Stimulated activated CD4-positive, alpha-beta T cell treated with anti-CD3 and anti-CD28 coated beads, Interleukin-4, amount 100 ng/mL, for 4 hours (primary cell): Measurements from ENCODE around the gene CAPZB.

Experiments used
- DNase-seq, 2 experiments: peaks; one replicate each; pipeline ENCODE4 v3.0.0-alpha.2; 2020

The CAPZB gene

DNA sequence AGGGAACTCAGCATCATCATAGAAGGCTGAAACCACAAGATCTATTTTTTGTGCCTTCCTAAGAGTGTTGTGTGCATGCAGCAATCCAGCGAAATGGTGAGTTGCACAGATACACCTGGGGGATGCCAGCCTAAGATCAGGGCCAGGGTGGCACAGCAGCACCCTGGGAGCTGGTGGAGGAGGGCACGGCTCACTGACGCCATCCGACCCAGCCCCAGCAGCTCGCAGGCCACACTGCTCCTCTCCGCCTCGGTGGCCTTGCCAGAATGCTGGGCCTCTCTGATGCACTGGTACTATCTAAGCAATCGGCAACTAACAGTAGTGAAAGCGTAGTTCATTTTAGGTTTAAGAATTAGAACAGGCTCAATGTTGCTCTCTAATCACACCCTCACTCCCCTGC lies 37.8 kb downstream of the CAPZB start:
- no peak for DNase-seq

DNA sequence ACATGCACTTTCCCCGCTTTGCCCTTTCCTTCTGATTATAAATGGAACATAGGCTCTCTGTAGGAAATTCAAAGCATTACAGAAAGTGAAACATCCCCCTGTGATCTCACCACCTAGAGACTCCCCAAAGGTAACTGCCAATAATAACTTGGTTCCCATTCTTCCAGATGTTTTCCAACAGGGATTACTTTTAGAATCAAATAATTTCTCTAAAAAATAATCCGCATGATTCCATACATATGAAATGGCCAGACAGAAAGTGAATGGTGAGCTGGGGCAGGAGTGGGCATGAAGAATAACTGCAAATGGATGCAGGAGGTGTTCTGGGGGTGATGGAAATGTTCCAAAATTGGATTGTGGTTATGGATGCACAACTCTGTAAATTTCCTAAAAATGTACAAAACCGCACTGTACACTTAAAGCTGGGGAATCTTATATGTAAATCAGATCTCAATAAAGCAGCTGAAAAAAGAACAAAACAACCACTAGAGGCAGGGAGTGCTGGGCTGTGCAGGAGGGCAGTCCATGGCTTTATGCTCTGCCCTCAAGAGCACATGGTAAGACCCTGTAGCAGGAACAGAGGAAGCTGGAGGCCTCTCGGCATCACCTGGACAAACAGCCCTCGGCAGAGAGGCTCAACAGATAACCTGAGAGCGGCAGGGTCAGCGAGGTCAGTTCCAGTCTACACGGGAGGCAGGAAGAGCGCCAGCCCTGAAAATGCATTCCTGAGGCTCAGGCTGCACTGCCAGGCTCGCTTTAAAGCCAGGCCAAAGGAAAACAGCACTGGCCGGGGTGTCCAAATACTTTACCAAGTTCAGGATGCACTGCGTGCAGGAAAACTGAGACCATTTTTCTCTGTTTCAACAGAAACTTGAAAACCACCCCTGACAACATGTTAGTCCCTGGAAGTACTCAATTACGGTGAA lies 39.7 kb downstream of the CAPZB start:
- no peak for DNase-seq

DNA sequence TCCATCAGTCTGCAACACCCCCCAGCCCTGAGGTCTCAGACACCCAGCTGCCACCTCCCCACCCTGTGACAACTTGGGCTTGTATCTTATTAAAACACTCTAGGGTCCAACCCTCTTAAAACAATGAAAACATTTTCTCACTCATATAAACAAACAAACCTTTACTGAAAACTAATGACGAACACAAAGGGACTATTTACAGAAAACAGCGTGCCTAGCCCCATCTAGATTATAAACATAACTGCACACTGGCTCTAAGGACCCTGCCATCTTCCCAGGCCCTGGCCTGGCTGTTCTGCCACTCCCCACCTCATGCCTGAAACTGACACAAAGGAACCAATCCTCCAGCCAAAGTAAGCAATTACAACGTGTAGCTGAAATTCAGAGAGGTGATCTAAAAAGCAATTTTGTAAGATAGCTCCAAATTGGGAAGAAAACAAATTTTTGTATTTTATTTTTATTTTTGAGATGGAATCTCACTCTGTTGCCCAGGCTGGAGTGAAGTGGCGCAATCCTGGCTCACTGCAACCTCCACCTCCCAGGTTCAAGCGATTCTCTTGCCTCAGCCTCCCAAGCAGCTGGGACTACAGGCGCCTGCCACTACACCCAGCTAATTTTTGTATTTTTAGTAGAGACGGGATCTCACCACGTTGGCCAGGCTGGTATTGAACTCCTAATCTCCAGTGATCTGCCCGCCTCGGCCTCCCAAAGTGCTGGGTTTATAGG lies 40.9 kb downstream of the CAPZB start:
- no peak for DNase-seq

DNA sequence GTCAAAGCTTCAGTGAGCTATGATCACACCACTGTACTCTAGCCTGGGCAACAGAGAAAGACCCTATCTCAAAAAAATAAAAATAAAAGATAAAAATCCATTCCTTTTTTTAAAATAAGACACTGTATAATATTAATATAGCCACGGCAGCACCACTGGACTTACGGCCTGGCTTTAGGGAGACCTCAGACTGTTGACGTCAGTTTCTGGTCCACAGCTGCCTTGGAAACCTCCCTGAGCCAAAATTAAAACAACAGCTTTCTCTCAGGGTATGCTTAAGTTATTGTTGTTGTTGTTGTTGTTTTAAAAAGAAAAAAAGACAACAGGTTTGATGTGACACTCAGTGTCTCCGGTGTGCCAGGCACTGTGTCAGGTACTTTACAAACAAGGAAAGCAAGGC lies 42.0 kb downstream of the CAPZB start:
- DNase-seq = no peak

DNA sequence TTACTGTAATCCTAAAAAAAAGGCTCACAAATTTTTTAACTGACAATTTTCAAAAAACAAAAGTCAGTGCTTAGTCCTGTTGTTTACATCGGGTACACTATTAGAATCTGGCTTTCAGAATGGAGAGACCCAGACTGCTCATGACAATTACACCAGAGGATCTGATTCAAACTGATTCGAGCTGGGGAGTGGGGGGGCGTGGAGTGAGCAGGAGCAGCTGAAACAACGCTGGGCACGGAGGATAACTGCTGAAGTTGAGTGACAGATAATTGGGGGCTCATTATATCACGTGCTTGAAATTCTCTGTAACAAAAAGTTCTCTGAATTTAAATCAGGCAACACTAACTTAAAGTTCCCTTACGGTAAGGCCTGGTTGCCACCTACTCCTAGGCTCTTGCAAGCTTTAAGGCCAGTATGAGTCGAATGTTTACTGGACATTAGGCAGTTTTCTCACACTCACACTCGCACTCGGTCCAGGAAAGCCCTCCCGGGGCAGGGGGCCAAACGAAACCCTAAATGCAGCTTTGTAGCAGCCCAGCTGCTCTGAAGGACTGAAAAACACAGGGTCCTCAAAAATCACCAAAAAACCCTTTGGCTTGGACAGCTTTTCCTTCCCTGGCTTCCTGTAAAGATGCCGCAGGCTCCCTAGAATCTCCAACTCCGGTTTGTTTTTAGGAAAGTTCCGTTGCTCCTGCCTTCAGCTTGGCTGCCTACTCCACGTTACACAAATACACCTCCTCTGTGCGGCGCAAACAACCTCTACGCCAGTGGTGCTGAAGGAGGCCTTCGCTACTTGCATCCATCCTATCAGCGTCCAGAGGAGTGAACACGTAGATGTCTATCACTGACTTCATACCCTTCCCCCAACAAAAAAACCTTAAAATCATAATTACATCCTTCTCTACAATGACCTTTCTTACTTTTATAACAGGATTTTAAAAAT lies 42.9 kb downstream of the CAPZB start:
- DNase-seq = no peak

DNA sequence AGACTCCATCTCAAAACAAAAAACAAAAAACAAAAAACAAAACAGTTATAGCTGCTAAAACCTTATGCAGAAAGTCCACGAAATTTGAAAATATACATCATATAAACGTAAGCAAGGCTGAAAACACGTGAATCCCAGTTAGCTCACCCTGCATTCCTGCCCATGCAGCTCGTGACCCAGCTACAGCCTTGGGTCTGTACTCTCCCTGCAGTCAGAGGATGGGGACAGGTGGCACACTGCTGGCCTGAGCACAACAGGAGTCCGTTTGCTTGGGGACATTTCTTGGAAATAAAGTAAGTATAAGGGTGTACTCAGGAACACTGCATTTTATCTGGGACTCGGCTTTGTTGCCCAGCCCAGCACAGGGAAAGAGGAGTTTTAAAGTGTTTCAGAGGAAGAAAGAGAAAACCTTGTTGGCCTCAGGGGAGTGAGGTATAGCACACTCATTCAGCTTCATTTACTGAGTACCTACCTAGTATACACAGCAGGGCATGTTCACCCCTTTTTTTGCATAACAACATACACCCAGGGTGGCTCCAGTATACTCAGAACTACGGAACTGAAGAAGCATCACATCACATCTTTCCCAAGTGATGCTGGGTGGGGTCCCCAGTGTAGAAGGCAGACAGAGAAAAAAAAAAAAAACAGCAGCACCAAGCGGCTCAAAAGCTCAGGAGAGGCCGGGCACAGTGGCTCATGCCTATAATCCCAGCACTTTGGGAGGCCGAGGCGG lies 44.1 kb downstream of the CAPZB start:
- DNase-seq = no peak

DNA sequence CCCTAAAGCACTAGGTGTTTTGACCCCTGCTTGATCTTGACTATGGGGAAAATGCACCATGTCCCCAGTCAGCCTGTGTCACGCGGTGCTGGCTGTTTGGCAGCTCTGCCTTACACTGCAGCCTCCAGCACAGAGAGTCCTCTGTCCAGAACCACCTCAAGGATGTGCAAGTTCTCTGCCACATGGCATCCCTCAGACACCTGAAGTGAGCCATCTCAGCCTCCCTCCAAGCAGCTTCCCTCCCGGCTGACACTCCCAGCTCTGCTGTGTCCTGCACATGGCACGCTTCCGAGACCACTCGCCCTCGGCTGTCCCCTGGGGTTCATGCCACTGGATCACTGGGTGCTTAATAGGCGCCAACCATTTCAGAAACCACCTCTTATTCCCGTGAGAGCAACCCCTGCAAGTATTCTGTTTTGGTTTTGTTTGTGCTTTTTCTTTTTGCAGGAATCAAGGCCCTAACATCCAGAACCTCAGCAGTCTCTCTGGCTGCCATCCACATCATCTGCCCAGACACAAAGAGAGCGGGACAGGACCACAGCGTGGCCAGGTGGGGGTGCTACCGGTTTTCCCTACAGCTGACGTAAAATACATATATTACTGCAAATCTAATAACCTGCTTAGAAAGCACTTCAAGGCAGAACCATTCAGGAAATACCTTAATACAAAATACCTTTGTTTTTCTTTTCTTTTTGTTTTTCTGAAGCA lies 45.7 kb downstream of the CAPZB start:
- peak in 1 of 2 experiments; percentile 38 for DNase-seq

DNA sequence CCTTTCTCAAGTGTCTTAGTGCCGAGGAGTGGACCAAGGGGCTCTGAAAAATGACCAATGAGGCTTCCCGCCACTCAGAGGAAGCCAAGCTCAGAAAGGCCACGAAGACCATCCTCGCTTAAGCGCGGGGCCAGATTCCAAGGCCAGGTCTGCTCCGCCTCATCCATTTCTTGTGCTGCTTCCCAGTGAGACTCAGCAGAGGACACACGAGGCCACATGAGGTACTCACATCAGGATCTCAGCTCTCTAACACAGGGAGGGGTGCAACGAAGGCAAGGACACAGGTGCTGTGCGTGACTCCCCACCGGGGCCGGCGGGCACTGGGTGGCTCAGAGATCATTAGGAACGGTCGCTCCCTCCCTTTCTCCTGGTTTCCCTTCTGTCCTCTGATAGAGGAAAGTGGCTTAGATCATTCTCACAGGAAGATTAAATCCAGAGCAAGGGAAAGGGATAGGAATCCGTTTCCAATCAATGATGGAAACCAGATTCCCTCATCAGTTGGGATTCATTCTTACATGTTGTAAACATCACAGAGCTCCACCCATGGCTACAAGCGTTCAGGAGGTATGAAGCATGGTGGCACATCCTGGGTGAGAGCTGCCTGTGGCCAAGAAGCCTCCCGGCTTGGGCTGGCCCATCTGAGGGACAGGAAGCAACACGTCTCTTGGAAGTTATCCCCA lies 46.7 kb downstream of the CAPZB start:
- DNase-seq = no peak

DNA sequence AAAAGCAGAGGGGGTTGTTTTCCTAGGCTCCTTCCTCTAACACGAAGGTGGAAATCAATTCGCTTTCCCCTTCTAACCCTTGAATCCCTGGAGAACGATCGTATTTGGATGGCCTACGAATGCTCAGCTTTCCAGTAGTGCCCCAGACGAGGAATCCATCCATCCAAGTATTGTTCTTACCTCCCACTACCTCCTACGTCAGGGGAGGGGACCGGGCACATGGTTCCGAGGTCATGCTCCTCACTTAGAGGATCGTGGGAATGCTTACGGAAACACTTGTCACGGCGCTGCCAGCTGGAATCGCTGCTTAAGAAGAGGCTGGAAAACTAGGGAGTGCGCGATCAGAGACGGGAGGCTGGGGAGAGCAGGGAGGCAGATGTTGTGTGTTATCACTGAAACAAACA lies 47.4 kb downstream of the CAPZB start:
- DNase-seq = no peak

DNA sequence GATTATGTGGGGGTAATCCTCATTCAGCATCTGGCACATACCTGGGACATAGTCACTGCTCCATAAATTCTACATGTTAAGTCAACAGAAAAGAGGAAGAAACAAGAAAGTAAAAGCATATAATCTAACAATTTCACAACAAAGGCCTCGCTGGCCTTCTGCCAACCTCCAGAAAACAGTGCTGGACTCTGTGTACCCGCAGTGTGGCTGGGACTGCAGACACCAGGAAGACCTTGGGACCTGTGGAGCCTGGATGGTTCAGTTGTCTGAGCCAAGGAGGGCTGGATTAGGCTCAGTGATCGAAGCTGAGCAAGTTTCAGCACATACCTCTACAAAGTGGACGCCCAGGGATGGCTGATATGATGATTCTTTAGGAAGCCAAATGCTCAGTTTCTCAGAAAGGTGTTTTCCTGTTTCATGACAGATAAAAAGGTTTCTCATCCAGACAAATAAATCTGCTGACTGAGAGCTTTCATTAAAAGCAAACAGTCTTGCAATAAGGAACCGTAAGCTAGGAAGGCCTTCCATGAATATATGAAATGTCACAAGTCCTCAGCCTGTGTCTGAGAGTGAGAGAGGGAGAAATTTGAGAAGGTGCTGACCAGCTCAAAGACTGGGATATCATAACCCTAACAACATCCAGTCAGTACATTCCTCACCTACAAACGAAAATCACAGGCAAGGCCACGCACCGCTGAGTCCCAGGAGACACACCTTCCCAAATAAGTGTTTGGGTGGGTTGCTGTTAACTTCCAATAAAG lies 48.4 kb downstream of the CAPZB start:
- no peak for DNase-seq

DNA sequence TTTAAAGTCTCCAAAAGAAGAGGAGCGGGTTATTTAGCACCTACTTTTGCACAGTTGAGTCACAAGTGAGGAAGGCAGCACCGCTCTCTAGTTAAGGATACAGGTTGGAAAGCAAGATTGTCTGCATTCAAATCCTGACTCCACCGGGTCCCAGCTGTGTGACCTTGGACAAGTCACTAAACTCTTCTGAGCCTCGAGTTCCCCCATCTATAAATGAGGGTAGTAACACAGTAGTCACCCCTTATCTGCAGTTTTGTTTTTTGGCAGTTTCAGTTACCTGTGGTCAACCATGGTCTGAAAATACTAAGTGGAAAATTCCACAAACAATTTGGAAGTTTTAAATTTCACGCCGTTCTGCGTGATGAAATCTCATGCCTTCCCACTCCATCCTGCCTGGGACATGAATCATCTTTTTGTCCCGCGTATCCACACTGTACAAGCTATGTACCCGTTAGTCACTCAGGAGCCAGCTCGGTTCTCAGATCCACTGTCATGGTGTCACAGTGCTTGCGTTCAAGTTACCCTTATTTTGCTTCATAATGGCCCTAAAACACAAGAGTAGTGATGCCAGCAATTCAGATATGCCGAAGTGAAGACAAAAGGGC lies 49.4 kb downstream of the CAPZB start:
- peak in 1 of 2 experiments; percentile 27 for DNase-seq

DNA sequence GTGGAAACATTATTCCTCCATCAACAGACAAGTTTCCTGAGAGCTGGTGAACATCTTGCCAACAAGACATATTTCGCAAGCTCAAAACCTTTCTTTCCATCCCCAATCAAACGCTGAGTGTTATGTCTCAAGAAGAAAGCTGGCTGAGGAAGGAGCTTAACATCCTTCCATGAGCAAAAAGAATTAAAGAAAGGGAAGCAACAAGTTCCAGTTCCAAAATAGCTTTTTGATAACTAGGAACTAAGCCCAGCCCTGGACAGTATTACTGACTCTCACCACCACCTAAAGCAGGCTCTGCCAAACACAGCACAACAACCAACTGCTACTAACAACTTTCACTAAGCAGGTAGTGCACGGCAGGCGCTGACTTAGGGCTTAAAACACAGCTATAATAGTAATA lies 50.2 kb downstream of the CAPZB start:
- no peak for DNase-seq

DNA sequence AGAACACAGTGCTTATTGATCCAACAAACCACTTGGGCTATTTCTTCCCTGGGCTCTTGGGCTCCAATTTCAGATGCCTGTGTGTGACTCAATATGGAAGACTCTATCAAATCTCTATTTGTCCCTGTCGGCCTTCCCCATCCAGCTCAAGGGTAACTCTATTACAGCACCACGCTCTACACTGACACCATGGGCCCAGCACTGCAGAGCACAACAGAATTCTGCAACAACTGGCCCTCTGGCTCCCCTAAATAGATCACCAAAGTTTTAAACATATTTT lies 51.7 kb downstream of the CAPZB start:
- DNase-seq = no peak

DNA sequence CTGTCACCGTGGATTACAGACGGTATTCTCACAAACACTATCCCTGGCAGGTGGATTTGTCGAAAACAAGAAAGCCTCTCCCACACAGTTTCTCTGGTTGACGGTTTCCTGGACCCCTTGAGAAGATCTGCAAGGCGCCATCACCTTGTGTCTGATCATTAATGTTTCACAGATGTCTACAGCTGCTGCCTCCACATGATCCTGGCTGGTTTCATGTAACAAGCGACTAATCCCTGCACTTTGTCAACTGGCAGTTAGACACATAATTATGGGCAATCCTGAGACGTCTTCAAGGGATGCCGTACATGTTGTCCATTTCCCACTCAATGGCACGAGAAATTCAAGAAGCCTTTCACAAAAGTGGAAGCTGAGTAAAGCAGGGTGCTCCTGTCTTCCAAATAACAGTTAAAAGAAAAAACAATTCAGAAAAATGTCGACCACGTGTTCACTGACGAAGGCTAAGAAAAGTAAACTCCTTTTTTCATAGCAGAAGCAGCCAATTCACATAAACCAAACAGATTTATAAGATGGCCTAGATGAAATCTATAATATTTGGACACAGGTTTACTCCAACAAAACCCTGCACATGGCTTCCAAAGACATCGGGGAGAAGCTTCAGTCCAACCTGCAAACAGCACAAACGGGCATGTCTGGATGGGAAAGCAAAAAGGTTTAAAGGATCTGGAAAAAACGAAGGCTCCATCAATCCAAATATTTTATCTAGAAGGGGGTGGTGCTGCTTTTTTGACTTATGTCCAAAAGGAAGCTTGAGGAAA lies 52.2 kb downstream of the CAPZB start:
- DNase-seq = no peak

DNA sequence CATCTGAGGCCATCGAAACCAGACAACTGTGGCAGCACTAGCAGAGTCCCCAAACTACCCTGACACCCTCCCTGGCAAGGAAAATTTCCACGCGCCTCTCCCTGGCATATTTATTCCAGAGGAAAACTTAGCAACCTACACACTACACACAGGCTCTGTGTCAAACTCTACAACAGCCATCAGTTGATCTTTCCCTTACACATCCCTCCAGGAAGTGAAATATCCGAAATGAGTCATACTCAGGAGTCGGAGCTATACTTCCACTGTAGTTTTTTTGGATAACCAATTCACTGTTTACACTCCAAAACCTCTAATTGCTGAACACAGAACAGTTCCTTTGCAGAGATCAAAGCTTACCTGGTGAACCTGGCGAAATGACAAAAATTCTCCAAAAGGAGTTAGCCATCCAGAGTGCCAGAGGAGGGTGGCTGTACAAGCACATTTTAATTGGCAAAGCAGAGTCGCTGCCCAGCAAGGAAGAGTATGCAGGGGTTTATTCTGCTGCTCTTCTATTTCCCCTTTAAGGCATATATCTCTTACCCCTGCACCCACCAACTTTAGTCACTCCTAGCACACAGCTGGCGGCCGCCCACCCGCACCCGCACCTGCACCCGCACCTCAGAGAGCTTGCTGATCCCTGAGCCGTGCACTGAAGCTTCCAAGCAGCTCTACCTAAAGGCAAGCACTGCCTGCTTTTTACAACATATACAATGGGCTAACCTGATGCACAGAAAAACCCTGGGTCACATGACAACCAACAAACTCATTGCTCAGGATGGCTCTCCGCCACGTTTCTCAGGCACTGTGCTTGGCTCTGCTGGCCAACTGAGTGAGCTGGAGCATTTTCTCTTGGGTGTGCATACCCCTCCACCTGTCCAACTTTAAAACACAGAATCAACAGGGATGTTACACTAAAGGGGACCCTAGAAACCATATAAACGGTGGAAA lies 54.9 kb downstream of the CAPZB start:
- no peak for DNase-seq

DNA sequence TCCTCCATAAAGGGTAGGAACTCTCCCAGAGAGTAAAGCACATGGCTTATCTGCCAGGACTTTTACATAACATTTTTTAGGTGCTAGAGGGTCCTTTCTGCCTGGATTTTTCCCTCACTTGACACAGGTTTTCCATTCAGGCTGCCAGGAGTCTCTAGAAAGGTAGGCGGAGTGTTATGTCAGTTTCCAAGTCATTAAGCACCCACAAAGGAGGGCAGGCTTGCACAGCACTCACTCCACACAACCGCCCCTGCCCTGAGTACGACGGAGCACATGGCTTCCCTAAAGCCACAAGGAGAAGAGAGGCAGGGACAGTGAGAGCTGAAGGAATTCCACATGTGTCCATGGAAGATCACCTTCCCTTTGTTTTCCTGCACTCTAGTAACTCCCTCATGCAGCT lies 55.7 kb downstream of the CAPZB start:
- no peak for DNase-seq

DNA sequence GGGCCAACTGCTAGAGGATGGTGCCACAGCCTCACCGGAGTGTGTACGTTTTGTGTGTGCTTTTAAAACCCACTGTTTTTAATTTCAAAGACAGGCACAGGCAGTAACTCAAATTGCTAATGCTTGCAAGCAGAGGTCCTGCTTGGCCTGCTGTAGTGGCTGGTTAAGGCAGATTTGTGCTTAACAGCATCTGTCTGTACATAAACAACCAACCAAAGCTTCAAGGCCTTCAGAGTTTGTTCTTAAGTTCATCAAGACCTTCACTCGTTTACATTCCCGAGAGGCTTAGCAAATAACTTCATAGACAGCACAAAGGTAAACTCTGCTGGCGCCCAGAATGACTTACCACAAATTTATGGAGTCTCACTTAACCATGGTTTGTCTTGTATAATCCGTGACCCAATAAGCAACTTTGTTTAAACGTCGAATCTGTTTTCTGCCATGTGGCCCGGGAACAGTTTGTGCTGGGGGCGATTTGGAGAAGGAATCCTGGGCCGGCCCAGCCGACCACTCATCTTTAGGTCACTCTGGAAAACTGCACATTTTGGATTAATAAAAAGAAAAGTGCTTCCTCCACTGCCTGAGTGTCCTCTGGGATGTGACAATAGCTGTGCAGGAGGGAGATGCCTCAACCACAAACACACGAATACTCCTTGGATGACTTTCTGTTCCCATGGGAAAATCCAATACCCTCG lies 58.1 kb downstream of the CAPZB start:
- DNase-seq = no peak
